ENCODE measurements around the gene ZNF318. TPM values are rescaled to one million over a fixed set of nuclear protein-coding genes. Genes with fewer than 3 reads are reported as not detected.

ZNF318 gene
- total and polyA plus RNA-seq, 10 of the 15 experiments (the other 5 are each of a cell fraction or from before 2014, with no cell fraction given), result 3.4 to 79.8 (median 13.7) TPM

DNA sequence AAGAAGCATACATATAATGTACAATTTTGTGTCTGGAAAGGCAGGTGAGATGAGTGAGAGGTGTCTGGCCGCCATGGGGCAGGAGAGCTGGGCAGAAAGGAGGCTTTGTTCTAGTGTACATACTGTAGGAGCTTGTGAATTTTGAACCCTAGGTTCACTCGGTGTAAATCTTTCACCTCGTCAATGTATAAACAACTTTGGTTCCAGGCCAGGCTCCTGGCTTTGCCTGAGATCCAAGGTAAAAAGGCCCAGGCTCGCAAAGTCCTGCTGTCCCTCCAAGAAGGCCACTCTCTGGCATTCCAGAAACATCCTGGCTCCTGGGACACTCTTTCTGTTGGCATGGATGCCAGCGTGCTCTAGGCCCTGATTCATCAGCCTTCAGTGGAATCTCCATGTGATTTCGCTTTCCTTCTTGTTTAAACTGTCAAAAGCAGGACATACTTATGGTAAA is 78.5 kb downstream of the ZNF318 start:
- Histone ChIP-seq H3K4me3 (no peak overlapping the region), H3K9me3 (replicated peaks; ENCODE audit: control insufficient read depth, insufficient read depth, low read length) (no peaks in the 10 kb centered on the region; the same call in 2 of the 3 replicates), H3K36me3 (ENCODE audit: control insufficient read depth in 2 of 2, insufficient read depth in 2 of 2, low read length in 1 of 2) (no peaks in the 10 kb centered on the region), H3K79me2 (ENCODE audit: control insufficient read depth, insufficient read depth, low read length) (no peaks in the 10 kb centered on the region), H3K27ac (ENCODE audit: control insufficient read depth, insufficient read depth) (no peak overlapping the region), H4K20me1 (ENCODE audit: control insufficient read depth, insufficient read depth) (no peaks in the 10 kb centered on the region), H3K4me1 (ENCODE audit: control insufficient read depth, insufficient read depth, low read length) (no peaks in the 10 kb centered on the region), H2AFZ (ENCODE audit: control insufficient read depth, low read depth, low read length) (no peak overlapping the region), H3K9ac (ENCODE audit: control insufficient read depth, insufficient read depth, low read length) (no peak overlapping the region), H3K27me3 (replicated peaks in 1 of 2; ENCODE audit: control insufficient read depth in 2 of 2, insufficient read depth in 2 of 2, low read length in 1 of 2) (peaks cover 0 to under 1% of the 10 kb centered on the region in 2 experiments; a peak in 3 of 4 replicates), H3K4me2 (ENCODE audit: control insufficient read depth, insufficient read depth) (no peak overlapping the region)
- SMC1A ChIA-PET (ENCODE audit: uncharacterized antibody, unreplicated experiment), result interaction anchor here (1.6 kb wide), 1 partner anchor 22 kb away, joined by 3 read pairs; no protein-coding TSS in a partner anchor
- ATAC-seq, result no peak
- in situ Hi-C loops (cut with MboI), result no loop called here
- no TSS peak for BruUV-seq (replicated peaks)
- no peak for FAIRE-seq
- intact Hi-C loops (cut with micrococcal nuclease; ENCODE audit: unreplicated experiment), result no loop called here
- POLR2A ChIA-PET, result no interaction called here
- no peak for DNase-seq (ENCODE audit: low read depth, low spot score)
- RAD21 ChIA-PET (ENCODE audit: unreplicated experiment), result no interaction called here
- CTCF ChIA-PET, result no interaction called here
- 49% methylated on average over 6 of the region's 6 CpGs for WGBS (ENCODE audit: insufficient coverage, insufficient replicate concordance, low lambda C conversion rate, missing lambda C conversion rate)
- no peak for TF ChIP-seq FOS (IDR thresholded peaks at IDR 0.05; ENCODE audit: borderline replicate concordance, extremely low read depth, insufficient read length)
- TF ChIP-seq CREM (IDR thresholded peaks at IDR 0.05; ENCODE audit: low read depth), result no peak
- TF ChIP-seq CEBPB (IDR thresholded peaks at IDR 0.05; ENCODE audit: borderline replicate concordance in 1 of 2, low read depth in 2 of 2, low read length in 2 of 2), result no peak
- no peak for TF ChIP-seq POLR2A (IDR thresholded peaks at IDR 0.05; ENCODE audit: low read depth, low read length)
- no peak for TF ChIP-seq IKZF2 (IDR thresholded peaks at IDR 0.05)
- no peak for TF ChIP-seq SMC3 (IDR thresholded peaks at IDR 0.05; ENCODE audit: borderline replicate concordance, low read length)
- TF ChIP-seq, protein P1, sequence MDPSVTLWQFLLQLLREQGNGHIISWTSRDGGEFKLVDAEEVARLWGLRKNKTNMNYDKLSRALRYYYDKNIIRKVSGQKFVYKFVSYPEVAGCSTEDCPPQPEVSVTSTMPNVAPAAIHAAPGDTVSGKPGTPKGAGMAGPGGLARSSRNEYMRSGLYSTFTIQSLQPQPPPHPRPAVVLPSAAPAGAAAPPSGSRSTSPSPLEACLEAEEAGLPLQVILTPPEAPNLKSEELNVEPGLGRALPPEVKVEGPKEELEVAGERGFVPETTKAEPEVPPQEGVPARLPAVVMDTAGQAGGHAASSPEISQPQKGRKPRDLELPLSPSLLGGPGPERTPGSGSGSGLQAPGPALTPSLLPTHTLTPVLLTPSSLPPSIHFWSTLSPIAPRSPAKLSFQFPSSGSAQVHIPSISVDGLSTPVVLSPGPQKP (IDR thresholded peaks at IDR 0.05; ENCODE audit: low read depth, low read length), result no peak
- TF ChIP-seq SP1 (IDR thresholded peaks at IDR 0.05; ENCODE audit: low read depth, low read length), result no peak
- TF ChIP-seq BMI1 (IDR thresholded peaks at IDR 0.05; ENCODE audit: borderline replicate concordance), result no peak
- no peak for TF ChIP-seq BRCA1 (IDR thresholded peaks at IDR 0.05; ENCODE audit: low read depth, low read length)
- TF ChIP-seq CBFB (IDR thresholded peaks at IDR 0.05; ENCODE audit: low read depth), result no peak
- TF ChIP-seq MTA2 (IDR thresholded peaks at IDR 0.05; ENCODE audit: low read depth), result no peak
